Measurements from ENCODE around the gene GNPTG. TPM values are rescaled to one million over a fixed set of nuclear protein-coding genes. Genes with fewer than 3 reads are reported as not detected.

The GNPTG gene
- total RNA-seq, 2 donors from 2014 or later, result 39.2 to 48.0 TPM

DNA sequence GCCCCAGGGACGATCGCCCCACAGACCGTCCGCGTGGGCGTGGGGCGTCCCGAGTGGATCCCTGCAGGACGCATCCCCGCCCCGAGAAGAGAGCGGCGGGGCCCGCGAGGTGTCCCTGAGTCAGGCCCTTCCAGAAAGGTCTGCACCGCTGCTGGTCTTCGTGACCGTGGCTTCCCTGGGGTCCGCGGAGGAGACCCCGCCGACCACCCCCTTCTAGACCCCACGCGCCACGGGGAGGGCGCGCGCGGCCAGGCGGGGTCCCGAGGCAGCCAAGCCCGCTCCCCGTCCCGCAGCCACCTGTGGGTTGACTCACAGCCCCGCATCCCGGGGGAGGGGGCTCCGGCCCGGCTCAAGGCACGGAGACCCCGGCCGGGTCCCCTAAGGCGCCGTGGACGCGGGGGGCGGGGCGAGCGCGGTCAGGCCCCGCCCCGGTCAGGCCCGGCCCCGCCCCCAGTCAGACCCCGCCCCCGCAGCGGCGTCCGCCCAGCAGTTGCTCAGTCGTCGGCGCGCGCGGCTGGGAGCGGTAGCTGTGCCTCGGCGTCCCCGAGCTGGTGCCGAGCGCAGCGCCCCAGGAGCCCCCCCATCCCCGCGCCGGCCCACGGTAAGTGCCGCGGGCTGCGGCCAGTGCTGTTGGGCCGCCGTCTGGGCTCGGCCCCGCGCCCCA is 18.4 kb upstream of the GNPTG start, which contains the start of gene BAIAP3:
TSS of gene BAIAP3 (plus strand) at position 497 of the 664 bp plus-strand sequence. CDS start 4,905 bp downstream, outside the sequence.
- H3K27me3 Mint-ChIP-seq, result peaks cover 6% of the 10 kb centered on the region
- H3K4me1 Mint-ChIP-seq, result peaks cover 13% of the 10 kb centered on the region
- peak within 1 kb of the TSS; percentile 76 for H3K27ac Mint-ChIP-seq
- DNase-seq (peak; percentile 46 to 57 (median 47)), ATAC-seq (peak; percentile 72)
- no peaks in the 10 kb centered on the region for H3K9me3 ChIP-seq (ENCODE audit: control insufficient read depth, low read length, poor library complexity, severe bottlenecking)
- H3K4me3 Mint-ChIP-seq, result peak within 1 kb of the TSS; percentile 88
- no peaks in the 10 kb centered on the region for H3K36me3 Mint-ChIP-seq (ENCODE audit: low read depth)

DNA sequence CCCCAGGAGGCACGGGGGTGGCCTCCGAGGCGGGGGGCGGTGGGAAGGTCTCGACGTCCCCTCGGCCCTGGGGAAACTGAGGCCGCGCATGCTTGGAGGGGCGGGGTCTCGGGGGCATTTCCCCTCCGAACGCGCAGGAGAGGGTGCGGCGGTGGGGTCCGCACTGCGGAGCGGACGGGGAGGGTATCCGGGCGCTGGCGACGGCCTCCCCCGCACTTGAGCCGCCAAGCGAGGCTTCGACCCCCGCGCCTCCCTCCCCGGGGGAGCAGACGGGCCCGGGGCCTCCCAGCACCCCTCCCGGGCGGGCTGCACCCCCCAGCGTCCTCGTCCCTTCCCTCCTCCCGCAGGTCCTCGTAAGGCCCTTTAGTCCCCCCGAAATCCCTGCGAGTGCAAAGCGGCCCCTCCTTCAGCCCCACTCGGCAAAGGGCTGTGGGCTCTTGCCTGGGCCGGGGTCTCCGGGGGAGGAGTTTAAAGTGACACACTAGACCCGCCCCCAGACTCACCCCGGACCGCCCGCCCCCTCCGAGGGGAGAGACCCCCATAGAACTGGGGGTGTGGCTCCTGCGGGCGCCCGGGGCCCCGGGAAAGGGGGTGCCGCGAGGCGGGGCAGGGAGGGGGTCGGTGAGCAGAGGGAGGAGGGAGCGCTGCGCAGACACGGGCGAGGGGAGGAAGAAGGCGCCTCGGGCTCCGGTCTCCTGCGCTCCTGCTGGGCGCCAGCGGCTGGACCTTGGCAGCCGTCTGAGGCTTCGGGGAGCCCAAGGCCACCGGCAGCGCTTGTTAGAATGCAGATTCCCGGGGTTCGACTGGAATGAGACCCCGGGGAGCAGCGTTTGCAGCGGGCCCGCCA is 17.7 kb upstream of the GNPTG start:
- Mint-ChIP-seq H3K27me3 (peaks cover 6% of the 10 kb centered on the region), H3K27ac (no peak overlapping the region), H3K4me3 (peak overlapping the region; percentile 58), H3K4me1 (peaks cover 13% of the 10 kb centered on the region), H3K36me3 (ENCODE audit: low read depth) (no peaks in the 10 kb centered on the region)
- ATAC-seq (no peak), DNase-seq (no peak)
- no peaks in the 10 kb centered on the region for H3K9me3 ChIP-seq (ENCODE audit: control insufficient read depth, low read length, poor library complexity, severe bottlenecking)

DNA sequence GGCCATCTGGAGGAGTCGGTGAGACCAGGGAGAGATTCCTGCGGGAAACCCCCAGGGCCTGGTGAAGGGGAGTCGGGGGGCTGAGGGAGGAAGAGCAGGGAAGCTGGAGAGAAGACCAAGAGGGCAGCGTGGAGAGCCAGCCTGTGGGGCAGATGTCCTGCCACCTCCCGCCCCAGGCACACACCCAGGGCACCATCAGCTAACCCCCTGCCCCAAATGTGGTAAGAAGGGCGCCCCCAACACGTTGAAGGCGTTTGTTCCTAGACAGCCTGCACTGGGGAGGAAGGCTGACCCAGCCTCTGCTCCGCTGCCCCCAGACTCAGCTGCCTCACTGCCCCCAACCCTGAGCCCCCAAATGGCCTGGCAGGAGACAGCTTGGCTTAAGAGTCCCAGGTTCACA is 17.0 kb upstream of the GNPTG start:
- Mint-ChIP-seq H3K4me3 (peak overlapping the region; percentile 58), H3K4me1 (peaks cover 13% of the 10 kb centered on the region), H3K27ac (no peak overlapping the region), H3K27me3 (peaks cover 6% of the 10 kb centered on the region), H3K36me3 (ENCODE audit: low read depth) (no peaks in the 10 kb centered on the region)
- ATAC-seq, result no peak
- no peak for DNase-seq
- H3K9me3 ChIP-seq (ENCODE audit: control insufficient read depth, low read length, poor library complexity, severe bottlenecking), result no peaks in the 10 kb centered on the region

DNA sequence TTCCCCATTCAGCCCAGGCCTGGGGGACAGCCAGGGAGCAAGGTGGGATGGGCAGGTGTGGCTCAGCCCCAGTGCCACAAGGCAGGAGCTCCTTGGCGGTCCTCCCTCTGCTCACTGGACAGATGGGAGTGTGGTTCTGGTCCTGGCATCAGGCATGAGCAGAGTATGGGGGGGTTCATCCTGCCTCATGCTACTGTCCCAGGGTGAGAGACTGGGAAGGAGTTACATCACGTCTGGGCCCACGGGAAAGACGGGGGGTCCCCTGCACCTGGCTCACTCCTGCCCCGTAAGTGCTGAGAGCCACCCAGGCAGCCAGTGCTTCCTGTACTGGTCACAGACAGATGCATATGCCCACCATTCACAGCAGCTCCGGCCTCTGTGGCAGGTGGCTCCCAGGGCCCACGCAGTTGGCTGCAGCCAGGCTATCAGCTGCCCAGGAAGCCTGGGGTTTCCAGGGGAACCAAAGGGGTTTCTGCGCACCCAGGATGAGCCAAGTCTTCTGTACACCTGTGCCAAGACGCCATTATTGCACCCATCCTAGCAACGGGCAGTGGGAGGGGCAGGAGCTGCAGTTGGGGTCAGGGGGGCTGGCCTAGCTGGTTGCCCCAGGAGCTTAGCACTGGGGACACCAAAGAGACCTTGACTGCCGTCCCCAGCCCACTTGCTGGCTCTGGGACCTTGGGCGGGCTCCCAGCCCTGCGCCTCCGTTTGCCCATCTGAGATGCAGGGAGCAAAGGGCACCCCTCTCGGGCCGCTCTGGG is 16.3 kb upstream of the GNPTG start:
- DNase-seq (no peak), ATAC-seq (no peak)
- Mint-ChIP-seq H3K27ac (no peak overlapping the region), H3K4me1 (peaks cover 13% of the 10 kb centered on the region), H3K36me3 (ENCODE audit: low read depth) (no peaks in the 10 kb centered on the region), H3K4me3 (peak overlapping the region; percentile 58), H3K27me3 (peaks cover 6% of the 10 kb centered on the region)
- H3K9me3 ChIP-seq (ENCODE audit: control insufficient read depth, low read length, poor library complexity, severe bottlenecking), result no peaks in the 10 kb centered on the region

DNA sequence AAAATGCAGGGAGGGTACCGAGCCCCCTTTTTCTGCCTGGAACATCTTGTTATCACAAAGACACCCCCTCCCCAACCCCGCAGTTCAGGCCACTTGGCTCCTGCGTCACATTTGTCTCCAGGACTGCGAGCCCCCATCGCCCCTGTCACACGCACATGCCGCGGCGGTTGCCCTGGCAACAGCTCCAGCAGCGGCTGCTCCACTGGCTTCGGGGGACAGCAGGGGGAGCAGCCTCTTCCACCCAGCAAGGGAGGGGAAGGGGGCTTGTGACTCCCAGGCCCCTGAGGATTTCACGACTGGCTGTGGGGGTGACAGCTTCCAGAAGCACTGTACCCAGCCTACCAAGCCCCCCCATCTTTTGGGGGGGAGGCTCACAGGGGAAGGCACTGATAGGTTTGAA is 15.7 kb upstream of the GNPTG start:
- no peaks in the 10 kb centered on the region for H3K9me3 ChIP-seq (ENCODE audit: control insufficient read depth, low read length, poor library complexity, severe bottlenecking)
- ATAC-seq (no peak), DNase-seq (no peak)
- peaks cover 6% of the 10 kb centered on the region for H3K27me3 Mint-ChIP-seq
- H3K27ac Mint-ChIP-seq, result no peak overlapping the region
- H3K4me1 Mint-ChIP-seq, result peaks cover 13% of the 10 kb centered on the region
- no peak overlapping the region for H3K4me3 Mint-ChIP-seq
- H3K36me3 Mint-ChIP-seq (ENCODE audit: low read depth), result no peaks in the 10 kb centered on the region

DNA sequence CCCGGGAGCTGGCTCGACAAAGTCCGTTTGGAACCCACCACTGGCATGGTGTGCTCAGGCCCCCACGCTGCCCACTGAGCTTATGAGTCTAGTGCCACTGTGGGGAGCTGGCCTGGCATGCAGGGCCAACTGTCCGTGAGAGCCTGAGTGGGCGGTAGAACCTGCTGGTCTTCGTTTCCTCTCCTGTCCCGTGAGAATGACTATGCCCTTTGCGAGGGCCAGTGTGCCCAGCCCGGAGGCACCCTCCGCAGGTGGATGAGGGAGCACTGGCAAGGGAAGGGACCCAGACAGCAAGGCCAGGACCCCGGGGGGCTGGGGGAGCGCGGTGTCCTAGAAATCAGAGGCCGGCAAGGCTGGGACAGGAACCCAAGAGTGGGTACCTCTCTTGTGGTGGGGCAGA is 15.1 kb upstream of the GNPTG start:
- H3K4me3 Mint-ChIP-seq, result no peak overlapping the region

DNA sequence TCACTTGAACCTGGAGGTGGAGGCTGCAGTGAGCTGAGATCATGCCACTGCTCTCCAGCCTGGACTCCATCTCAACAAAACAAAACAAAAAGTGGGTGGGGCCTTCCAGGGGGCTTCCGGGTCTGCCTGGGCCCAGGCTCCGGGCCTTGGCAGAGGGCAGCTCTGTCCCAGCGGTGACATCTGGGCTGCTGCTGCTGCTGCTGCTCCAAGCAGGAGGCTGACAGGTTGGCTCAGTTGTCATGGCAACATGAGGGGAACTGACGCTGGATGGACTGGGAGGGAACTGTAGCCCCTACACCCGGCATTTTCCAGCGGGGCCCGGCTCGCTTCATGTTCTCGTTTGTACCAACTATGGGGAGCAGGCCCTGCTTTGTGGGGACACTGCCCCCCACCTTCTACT is 14.2 kb upstream of the GNPTG start:
- DNase-seq (no peak), ATAC-seq (no peak)
- Mint-ChIP-seq H3K27me3 (peaks cover 3% of the 10 kb centered on the region), H3K36me3 (ENCODE audit: low read depth) (no peaks in the 10 kb centered on the region), H3K4me3 (no peak overlapping the region), H3K4me1 (peaks cover 10% of the 10 kb centered on the region), H3K27ac (no peak overlapping the region)
- no peaks in the 10 kb centered on the region for H3K9me3 ChIP-seq (ENCODE audit: control insufficient read depth, low read length, poor library complexity, severe bottlenecking)

More for the DNA sequence above, 15.1 kb upstream of the GNPTG start:
- ATAC-seq (no peak), DNase-seq (no peak)
- Mint-ChIP-seq H3K27me3 (peaks cover 6% of the 10 kb centered on the region), H3K27ac (no peak overlapping the region), H3K4me1 (peaks cover 11% of the 10 kb centered on the region), H3K36me3 (ENCODE audit: low read depth) (no peaks in the 10 kb centered on the region)
- H3K9me3 ChIP-seq (ENCODE audit: control insufficient read depth, low read length, poor library complexity, severe bottlenecking), result no peaks in the 10 kb centered on the region

DNA sequence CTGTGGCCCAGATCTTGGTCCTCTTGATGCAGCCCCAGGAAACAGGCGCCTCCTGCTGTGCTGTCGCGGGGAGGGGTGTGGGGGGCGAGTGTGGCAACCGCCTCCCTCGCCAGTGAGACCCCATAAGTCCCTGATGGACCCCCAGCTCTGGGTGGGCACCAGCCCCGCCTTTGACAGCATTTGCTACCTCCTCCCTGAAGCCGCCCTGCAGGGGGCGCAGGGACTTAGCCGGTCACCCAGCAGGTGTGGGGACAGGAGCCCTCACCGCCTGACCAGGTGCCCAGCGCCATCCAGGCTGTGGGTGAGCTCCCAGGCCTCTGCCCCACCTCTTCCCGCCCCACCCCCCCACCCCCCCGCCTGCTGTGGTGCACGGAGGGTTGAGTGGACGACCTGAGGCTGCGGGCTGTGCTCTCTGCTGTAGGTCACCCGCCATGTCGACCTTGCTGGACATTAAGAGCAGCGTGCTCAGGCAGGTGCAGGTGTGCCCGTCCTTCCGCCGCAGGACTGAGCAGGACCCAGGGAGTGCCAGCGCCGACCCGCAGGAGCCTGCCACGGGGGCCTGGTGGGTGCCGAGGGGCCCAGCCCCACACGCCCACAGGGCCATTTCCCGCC is 13.5 kb upstream of the GNPTG start:
- DNase-seq, result no peak

DNA sequence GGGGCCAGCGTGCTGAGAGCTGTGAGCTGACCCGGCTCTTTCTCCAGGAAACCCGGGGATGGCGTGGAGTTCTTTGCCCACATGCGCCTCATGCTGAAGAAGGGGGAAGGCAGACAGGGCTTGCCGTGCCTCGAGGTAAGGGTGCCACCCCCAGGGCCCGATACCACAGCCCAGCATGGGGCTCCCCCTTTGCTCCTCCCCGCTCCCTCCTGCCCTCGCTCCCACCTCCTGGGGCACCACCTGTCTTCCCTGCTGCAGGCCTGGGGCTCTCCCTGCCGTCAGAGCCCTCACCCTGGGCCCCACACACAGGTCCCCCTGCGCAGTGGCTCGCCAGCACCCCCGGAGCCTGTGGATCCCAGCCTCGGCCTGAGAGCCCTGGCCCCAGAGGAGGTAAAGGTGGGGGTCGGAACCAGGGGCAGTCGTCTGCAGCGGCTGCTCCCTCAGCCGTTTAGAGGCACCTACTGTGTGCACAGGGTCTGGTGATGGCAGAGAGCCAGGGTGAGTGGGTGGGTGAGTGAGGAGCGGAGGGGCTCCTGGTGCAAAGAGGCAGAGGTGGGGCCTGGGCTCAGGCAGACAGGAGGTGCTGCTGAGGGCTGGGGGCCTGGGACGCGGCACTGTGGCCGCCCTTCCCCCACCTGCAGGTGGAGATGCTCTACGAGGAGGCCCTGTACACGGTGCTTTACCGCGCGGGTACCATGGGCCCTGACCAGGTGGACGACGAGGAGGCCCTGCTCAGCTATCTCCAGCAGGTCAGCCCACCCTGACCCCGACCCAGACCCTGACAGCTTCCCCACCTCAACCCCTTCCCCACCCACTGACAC is 12.7 kb upstream of the GNPTG start:
- ATAC-seq (no peak), DNase-seq (no peak)
- H3K36me3 Mint-ChIP-seq (ENCODE audit: low read depth), result no peaks in the 10 kb centered on the region
- no peak overlapping the region for H3K4me3 Mint-ChIP-seq
- no peaks in the 10 kb centered on the region for H3K27me3 Mint-ChIP-seq
- H3K27ac Mint-ChIP-seq, result no peak overlapping the region
- H3K4me1 Mint-ChIP-seq, result peaks cover 15% of the 10 kb centered on the region
- no peaks in the 10 kb centered on the region for H3K9me3 ChIP-seq (ENCODE audit: control insufficient read depth, low read length, poor library complexity, severe bottlenecking)

More for the DNA sequence above, 13.5 kb upstream of the GNPTG start:
- H3K36me3 Mint-ChIP-seq (ENCODE audit: low read depth), result no peaks in the 10 kb centered on the region
- ATAC-seq, result no peak
- no peaks in the 10 kb centered on the region for H3K27me3 Mint-ChIP-seq
- H3K4me3 Mint-ChIP-seq, result no peak overlapping the region
- H3K27ac Mint-ChIP-seq, result no peak overlapping the region
- peaks cover 12% of the 10 kb centered on the region for H3K4me1 Mint-ChIP-seq
- no peaks in the 10 kb centered on the region for H3K9me3 ChIP-seq (ENCODE audit: control insufficient read depth, low read length, poor library complexity, severe bottlenecking)

DNA sequence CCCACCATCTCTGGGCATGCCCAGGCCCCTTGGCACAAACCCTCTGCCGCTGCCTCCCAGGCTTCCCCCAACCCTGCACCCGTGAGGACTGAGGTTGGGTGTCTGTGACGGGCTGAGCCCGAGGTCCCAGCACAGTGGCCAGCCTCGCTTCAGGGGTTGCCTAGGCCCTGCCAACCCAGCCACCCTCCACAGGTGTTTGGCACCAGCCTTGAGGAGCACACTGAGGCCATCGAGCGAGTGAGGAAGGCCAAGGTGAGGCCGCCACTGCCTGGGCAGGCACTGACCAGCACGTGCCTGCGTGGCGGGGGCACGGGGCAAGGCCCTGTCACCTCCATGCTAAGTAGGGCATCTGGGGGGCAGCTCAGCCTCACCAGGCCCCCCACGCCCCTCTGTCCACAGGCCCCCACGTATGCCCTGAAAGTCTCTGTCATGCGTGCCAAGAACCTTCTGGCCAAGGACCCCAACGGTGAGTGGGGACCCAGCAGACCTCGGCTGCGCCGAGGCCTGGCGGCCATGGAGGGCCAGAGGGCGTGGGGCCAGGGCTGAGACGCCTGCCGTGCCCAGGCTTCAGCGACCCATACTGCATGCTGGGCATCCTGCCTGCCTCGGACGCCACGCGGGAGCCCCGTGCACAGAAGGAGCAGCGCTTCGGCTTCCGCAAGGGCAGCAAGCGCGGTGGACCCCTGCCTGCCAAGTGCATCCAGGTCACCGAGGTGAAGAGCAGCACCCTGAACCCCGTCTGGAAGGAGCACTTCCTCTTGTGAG is 10.8 kb upstream of the GNPTG start:
- DNase-seq (no peak), ATAC-seq (no peak)
- Mint-ChIP-seq H3K36me3 (ENCODE audit: low read depth) (no peaks in the 10 kb centered on the region), H3K4me3 (no peak overlapping the region), H3K4me1 (peaks cover 15% of the 10 kb centered on the region), H3K27me3 (no peaks in the 10 kb centered on the region), H3K27ac (no peak overlapping the region)
- no peaks in the 10 kb centered on the region for H3K9me3 ChIP-seq (ENCODE audit: control insufficient read depth, low read length, poor library complexity, severe bottlenecking)

DNA sequence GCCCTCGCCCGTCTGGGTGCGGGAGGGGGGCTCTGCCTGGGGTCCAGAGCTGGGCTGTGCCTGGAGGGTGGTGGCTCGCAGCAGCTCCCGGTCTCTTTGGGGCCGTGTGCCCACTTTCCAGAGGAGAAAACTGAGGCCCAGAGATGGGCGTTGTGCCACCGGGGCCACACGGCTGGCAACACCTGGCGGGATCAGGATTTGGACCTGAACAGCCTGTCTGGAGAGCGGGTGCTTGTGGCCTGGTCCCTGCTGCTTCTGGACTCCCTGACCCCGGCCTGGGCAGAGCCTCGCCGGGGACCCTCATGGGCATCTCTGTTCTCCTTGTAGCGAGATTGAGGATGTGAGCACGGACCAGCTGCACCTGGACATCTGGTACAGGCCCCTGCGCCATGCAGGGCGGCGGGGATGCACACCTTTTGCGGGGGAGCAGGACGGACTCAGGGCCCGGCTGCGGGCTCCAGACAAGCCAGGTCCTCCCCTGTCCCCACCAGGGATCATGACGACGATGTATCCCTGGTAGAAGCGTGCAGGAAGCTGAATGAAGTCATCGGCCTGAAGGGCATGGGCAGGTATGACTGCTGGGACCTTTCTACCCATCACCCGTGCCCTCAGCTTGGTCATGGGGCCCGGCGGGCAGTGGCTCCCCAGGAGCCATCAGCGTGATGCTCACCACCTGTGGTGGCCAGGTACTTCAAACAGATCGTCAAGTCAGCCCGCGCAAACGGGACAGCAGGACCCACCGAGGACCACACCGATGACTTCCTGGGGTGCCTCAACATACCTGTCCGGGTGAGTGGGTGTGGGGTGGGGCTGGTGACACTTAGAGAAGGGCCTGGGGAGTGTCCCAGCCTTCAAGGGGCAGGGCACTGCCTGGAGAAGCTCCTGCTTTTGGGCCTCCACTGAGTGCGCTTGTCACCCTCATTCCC is 10.0 kb upstream of the GNPTG start:
- DNase-seq, result no peak

More for the DNA sequence above, 10.0 kb upstream of the GNPTG start:
- Mint-ChIP-seq H3K27ac (no peak overlapping the region), H3K27me3 (no peaks in the 10 kb centered on the region), H3K4me3 (peak overlapping the region; percentile 87), H3K4me1 (peaks cover 15% of the 10 kb centered on the region), H3K36me3 (ENCODE audit: low read depth) (no peaks in the 10 kb centered on the region)
- no peak for ATAC-seq
- no peaks in the 10 kb centered on the region for H3K9me3 ChIP-seq (ENCODE audit: control insufficient read depth, low read length, poor library complexity, severe bottlenecking)
